GM23338 (cell line): ENCODE results near the gene ARID1B. TPM values are rescaled to one million over a fixed set of nuclear protein-coding genes. Genes with fewer than 3 reads are reported as not detected.

ENCODE experiments used
- ATAC-seq: fragments of 200-7000 bp; cut with Tn5 transposase; 3 replicates; pipeline ENCODE4 v1.9.1; 2020
- DNase-seq: peaks from one replicate; pipeline ENCODE4 v3.0.0-alpha.2; 2015; ENCODE audit warnings: low spot score
- H2AFZ ChIP-seq: fragments of 200-600 bp; sonication (generic); 2 replicates; pipeline ENCODE4 v1.8.0; 2016; ENCODE audit warnings: antibody characterized with exemption, mild to moderate bottlenecking, moderate library complexity
- H3F3A ChIP-seq: fragments of 200-600 bp; sonication (generic); replicated peaks from 2 replicates; pipeline ENCODE4 v1.8.0; 2017; ENCODE audit warnings: antibody characterized with exemption, mixed run types, low read depth
- H3K27ac ChIP-seq: fragments of 200-600 bp; sonication (generic); 2 replicates; pipeline ENCODE4 v1.6.1; 2016; ENCODE audit warnings: low read depth
- H3K27me3 ChIP-seq: fragments of 200-600 bp; sonication (generic); 2 replicates; pipeline ENCODE4 v1.8.0; 2016; ENCODE audit warnings: mild to moderate bottlenecking, mixed run types, moderate library complexity; ENCODE audit not compliant: insufficient read depth
- H3K36me3 ChIP-seq: fragments of 200-600 bp; sonication (generic); 2 replicates; pipeline ENCODE4 v1.8.0; 2016; ENCODE audit warnings: mild to moderate bottlenecking; ENCODE audit not compliant: insufficient read depth
- H3K4me1 ChIP-seq: fragments of 200-600 bp; sonication (generic); 2 replicates; pipeline ENCODE4 v1.8.0; 2016; ENCODE audit warnings: mild to moderate bottlenecking, moderate library complexity; ENCODE audit not compliant: insufficient read depth
- H3K4me2 ChIP-seq: fragments of 200-600 bp; sonication (generic); 2 replicates; pipeline ENCODE4 v1.7.1; 2017; ENCODE audit warnings: mixed run types
- H3K4me3 ChIP-seq: fragments of 200-600 bp; sonication (generic); 2 replicates; pipeline ENCODE4 v1.6.1; 2016; ENCODE audit warnings: mixed run types
- H3K79me2 ChIP-seq: fragments of 200-600 bp; sonication (generic); replicated peaks from 2 replicates; pipeline ENCODE4 v1.8.0; 2017; ENCODE audit warnings: mild to moderate bottlenecking; ENCODE audit not compliant: insufficient read depth
- H3K9me2 ChIP-seq: fragments of 200-600 bp; sonication (generic); 2 replicates; pipeline ENCODE4 v1.8.0; 2017; ENCODE audit not compliant: insufficient read depth
- H4K20me1 ChIP-seq: fragments of 200-600 bp; sonication (generic); replicated peaks from 2 replicates; pipeline ENCODE4 v1.8.0; 2017; ENCODE audit warnings: mild to moderate bottlenecking; ENCODE audit not compliant: insufficient read depth
- H3K27ac Mint-ChIP-seq: 2 replicates; pipeline ENCODE4 v1.8.0; 2020; ENCODE audit warnings: inconsistent platforms, mild to moderate bottlenecking, moderate library complexity, mixed read lengths
- H3K27me3 Mint-ChIP-seq: 3 replicates; pipeline ENCODE4 v1.8.0; 2022; ENCODE audit warnings: low read depth, mild to moderate bottlenecking, moderate library complexity, mixed read lengths, inconsistent platforms; ENCODE audit not compliant: insufficient read depth, poor library complexity
- H3K36me3 Mint-ChIP-seq: 3 replicates; pipeline ENCODE4 v1.8.0; 2021; ENCODE audit warnings: low read depth, mild to moderate bottlenecking, inconsistent platforms, moderate library complexity, mixed read lengths
- H3K4me1 Mint-ChIP-seq: 3 replicates; pipeline ENCODE4 v1.8.0; 2020; ENCODE audit warnings: mild to moderate bottlenecking, inconsistent platforms, mixed read lengths
- H3K4me3 Mint-ChIP-seq: 3 replicates; pipeline ENCODE4 v1.8.0; 2021; ENCODE audit warnings: moderate library complexity, mild to moderate bottlenecking, inconsistent platforms, mixed read lengths
- H3K9me3 Mint-ChIP-seq: 3 replicates; pipeline ENCODE4 v1.8.0; 2020; ENCODE audit warnings: moderate library complexity, mild to moderate bottlenecking, inconsistent platforms, mixed read lengths
- CREB1 ChIP-seq: fragments of 250-450 bp; sonication (Bioruptor Pico); IDR thresholded peaks from 2 replicates; pipeline ENCODE4 v1.5.0; 2020; ENCODE audit warnings: low read depth, mild to moderate bottlenecking, moderate library complexity
- CTCF ChIP-seq, 2 experiments: fragments of 200-600 bp in 1 of 2; sonication (generic) in 1 of 2; conservative IDR thresholded peaks; 2 replicates each; pipeline versions ENCODE4 v1.5.1 to v1.6.1; 2016 to 2017; ENCODE audit warnings: antibody characterized with exemption in 2 of 2, low read depth in 2 of 2, mild to moderate bottlenecking in 2 of 2, moderate library complexity in 1 of 2
- EZH2 ChIP-seq: fragments of 200-600 bp; sonication (generic); IDR thresholded peaks from one replicate; pipeline ENCODE4 v1.8.0; 2017; ENCODE audit warnings: antibody characterized with exemption, mild to moderate bottlenecking, low read depth; ENCODE audit not compliant: unreplicated experiment
- EZH2phosphoT487 ChIP-seq: fragments of 200-600 bp; sonication (generic); IDR thresholded peaks from one replicate; pipeline ENCODE4 v1.8.1; 2018; ENCODE audit warnings: antibody characterized with exemption; ENCODE audit not compliant: unreplicated experiment
- JUNB ChIP-seq: IDR thresholded peaks from one replicate; pipeline ENCODE4 v1.6.1; 2016; ENCODE audit warnings: antibody characterized with exemption; ENCODE audit not compliant: unreplicated experiment
- NANOG ChIP-seq: IDR thresholded peaks from 2 replicates; pipeline ENCODE4 v1.6.1; 2016; ENCODE audit warnings: antibody characterized with exemption, borderline replicate concordance
- POLR2AphosphoS5 ChIP-seq: IDR thresholded peaks from 2 replicates; pipeline ENCODE4 v1.6.1; 2016; ENCODE audit warnings: antibody characterized with exemption, low read depth
- STAT1 ChIP-seq: IDR thresholded peaks from one replicate; pipeline ENCODE4 v1.6.1; 2016; ENCODE audit warnings: antibody characterized with exemption; ENCODE audit not compliant: unreplicated experiment
- ZNF114 ChIP-seq: fragments of 250-450 bp; sonication (Bioruptor Pico); IDR thresholded peaks from 2 replicates; pipeline ENCODE4 v1.5.0; 2020; ENCODE audit warnings: mild to moderate bottlenecking, moderate library complexity
- ZNF331 ChIP-seq: fragments of 250-450 bp; sonication (Bioruptor Pico); IDR thresholded peaks from 2 replicates; pipeline ENCODE4 v1.5.0; 2020; ENCODE audit warnings: low read depth, mild to moderate bottlenecking, moderate library complexity
- polyA plus RNA-seq: library from polyadenylated mRNA; unstranded; fragments of >200 nt; fragmentation: Nextera tagmentation; extraction: Ambion mirVana; gene quantifications from 2 replicates; pipeline ENCODE4 v1.2.1, GENCODE V29; 2016
- total RNA-seq: library from RNA; depleted of rRNA; stranded (reverse); fragments of >200 nt; shearing (Covaris generic); gene quantifications from 2 replicates; pipeline ENCODE4 v1.2.3, GENCODE V29; 2014
- TF ChIP-seq, protein P1 (sequence below): IDR thresholded peaks from 2 replicates; pipeline ENCODE4 v1.6.1; 2016; ENCODE audit warnings: antibody characterized with exemption
- TF ChIP-seq, protein P2 (sequence below): IDR thresholded peaks from one replicate; pipeline ENCODE4 v1.6.1; 2018; ENCODE audit warnings: antibody characterized with exemption; ENCODE audit not compliant: unreplicated experiment
- TF ChIP-seq, protein P3 (sequence below): fragments of 250-450 bp; sonication (Bioruptor Pico); IDR thresholded peaks from 2 replicates; pipeline ENCODE4 v1.5.0; 2020; ENCODE audit warnings: mild to moderate bottlenecking, moderate library complexity

Gene ARID1B
- total and polyA plus RNA-seq, 2 experiments from 2014 or later, result 59.3 to 72.2 TPM

DNA sequence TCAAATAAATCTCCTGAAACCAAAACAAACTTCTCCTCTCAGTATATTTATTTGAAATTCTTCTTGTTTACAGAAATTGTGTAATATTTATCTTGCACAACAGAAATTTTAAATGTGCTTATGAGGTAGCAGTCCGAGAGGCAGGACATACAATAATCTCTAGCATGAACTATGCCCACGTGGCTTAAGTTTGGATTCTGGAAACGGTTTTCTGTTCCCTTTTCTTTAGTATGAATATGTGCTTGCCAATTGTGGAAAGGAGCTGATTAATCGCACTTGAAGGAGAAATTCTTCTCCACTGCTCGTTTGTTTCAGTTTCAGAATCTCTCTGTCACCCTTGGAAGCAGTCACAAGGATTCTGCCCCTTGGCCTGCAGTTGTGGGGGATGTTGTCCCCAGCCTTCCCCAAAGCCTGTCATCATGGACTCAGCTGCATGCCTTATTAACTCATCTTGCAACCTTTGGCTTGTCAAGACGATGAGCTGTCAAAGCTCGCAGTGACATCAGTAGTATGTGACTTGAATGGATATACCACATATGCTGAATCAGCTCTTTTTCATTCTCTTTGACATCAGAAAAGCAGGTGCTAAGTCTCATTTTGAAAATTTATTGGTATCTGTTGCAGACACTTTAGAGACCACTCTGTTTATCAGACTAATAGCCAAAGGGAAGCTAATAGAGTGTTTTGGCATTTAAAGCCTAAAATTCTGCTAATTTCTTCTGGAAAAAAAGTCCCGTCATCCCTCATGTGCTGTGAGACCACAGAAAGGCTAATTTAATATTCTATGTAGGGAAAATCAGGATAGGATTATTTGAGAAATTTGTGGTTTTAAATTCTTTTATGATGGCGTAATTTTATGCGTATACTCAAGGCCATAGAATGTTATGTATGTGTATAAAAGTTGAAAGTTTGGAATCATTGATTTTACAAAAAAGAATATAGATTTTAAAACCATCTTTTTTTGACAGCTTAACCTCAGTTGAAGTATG lies 186.8 kb downstream of the ARID1B start:
- Histone ChIP-seq H3K79me2 (peaks cover 100% of the 10 kb centered on the region), H3K4me1 (peaks cover 66% of the 10 kb centered on the region), H4K20me1 (no peaks in the 10 kb centered on the region), H3F3A (no peaks in the 10 kb centered on the region), H3K27me3 (no peaks in the 10 kb centered on the region), H3K36me3 (no peaks in the 10 kb centered on the region), H2AFZ (no peak overlapping the region), H3K4me2 (peak overlapping the region; percentile 45), H3K4me3 (no peak overlapping the region), H3K27ac (no peak overlapping the region), H3K9me2 (no peaks in the 10 kb centered on the region)
- TF ChIP-seq POLR2AphosphoS5 (no peak), JUNB (no peak), STAT1 (no peak), CREB1 (CRISPR knock-in tag) (no peak), CTCF (conservative IDR thresholded peaks at IDR 0.05; ENCODE audit: low read depth in 2 of 2) (no peak), EZH2 (no peak), NANOG (no peak), ZNF114 (no peak), ZNF331 (CRISPR knock-in tag) (no peak), EZH2phosphoT487 (no peak)
- TF ChIP-seq, protein P1, sequence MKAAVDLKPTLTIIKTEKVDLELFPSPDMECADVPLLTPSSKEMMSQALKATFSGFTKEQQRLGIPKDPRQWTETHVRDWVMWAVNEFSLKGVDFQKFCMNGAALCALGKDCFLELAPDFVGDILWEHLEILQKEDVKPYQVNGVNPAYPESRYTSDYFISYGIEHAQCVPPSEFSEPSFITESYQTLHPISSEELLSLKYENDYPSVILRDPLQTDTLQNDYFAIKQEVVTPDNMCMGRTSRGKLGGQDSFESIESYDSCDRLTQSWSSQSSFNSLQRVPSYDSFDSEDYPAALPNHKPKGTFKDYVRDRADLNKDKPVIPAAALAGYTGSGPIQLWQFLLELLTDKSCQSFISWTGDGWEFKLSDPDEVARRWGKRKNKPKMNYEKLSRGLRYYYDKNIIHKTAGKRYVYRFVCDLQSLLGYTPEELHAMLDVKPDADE, result no peak
- TF ChIP-seq, protein P2, sequence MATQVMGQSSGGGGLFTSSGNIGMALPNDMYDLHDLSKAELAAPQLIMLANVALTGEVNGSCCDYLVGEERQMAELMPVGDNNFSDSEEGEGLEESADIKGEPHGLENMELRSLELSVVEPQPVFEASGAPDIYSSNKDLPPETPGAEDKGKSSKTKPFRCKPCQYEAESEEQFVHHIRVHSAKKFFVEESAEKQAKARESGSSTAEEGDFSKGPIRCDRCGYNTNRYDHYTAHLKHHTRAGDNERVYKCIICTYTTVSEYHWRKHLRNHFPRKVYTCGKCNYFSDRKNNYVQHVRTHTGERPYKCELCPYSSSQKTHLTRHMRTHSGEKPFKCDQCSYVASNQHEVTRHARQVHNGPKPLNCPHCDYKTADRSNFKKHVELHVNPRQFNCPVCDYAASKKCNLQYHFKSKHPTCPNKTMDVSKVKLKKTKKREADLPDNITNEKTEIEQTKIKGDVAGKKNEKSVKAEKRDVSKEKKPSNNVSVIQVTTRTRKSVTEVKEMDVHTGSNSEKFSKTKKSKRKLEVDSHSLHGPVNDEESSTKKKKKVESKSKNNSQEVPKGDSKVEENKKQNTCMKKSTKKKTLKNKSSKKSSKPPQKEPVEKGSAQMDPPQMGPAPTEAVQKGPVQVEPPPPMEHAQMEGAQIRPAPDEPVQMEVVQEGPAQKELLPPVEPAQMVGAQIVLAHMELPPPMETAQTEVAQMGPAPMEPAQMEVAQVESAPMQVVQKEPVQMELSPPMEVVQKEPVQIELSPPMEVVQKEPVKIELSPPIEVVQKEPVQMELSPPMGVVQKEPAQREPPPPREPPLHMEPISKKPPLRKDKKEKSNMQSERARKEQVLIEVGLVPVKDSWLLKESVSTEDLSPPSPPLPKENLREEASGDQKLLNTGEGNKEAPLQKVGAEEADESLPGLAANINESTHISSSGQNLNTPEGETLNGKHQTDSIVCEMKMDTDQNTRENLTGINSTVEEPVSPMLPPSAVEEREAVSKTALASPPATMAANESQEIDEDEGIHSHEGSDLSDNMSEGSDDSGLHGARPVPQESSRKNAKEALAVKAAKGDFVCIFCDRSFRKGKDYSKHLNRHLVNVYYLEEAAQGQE, result no peak
- TF ChIP-seq, protein P3, sequence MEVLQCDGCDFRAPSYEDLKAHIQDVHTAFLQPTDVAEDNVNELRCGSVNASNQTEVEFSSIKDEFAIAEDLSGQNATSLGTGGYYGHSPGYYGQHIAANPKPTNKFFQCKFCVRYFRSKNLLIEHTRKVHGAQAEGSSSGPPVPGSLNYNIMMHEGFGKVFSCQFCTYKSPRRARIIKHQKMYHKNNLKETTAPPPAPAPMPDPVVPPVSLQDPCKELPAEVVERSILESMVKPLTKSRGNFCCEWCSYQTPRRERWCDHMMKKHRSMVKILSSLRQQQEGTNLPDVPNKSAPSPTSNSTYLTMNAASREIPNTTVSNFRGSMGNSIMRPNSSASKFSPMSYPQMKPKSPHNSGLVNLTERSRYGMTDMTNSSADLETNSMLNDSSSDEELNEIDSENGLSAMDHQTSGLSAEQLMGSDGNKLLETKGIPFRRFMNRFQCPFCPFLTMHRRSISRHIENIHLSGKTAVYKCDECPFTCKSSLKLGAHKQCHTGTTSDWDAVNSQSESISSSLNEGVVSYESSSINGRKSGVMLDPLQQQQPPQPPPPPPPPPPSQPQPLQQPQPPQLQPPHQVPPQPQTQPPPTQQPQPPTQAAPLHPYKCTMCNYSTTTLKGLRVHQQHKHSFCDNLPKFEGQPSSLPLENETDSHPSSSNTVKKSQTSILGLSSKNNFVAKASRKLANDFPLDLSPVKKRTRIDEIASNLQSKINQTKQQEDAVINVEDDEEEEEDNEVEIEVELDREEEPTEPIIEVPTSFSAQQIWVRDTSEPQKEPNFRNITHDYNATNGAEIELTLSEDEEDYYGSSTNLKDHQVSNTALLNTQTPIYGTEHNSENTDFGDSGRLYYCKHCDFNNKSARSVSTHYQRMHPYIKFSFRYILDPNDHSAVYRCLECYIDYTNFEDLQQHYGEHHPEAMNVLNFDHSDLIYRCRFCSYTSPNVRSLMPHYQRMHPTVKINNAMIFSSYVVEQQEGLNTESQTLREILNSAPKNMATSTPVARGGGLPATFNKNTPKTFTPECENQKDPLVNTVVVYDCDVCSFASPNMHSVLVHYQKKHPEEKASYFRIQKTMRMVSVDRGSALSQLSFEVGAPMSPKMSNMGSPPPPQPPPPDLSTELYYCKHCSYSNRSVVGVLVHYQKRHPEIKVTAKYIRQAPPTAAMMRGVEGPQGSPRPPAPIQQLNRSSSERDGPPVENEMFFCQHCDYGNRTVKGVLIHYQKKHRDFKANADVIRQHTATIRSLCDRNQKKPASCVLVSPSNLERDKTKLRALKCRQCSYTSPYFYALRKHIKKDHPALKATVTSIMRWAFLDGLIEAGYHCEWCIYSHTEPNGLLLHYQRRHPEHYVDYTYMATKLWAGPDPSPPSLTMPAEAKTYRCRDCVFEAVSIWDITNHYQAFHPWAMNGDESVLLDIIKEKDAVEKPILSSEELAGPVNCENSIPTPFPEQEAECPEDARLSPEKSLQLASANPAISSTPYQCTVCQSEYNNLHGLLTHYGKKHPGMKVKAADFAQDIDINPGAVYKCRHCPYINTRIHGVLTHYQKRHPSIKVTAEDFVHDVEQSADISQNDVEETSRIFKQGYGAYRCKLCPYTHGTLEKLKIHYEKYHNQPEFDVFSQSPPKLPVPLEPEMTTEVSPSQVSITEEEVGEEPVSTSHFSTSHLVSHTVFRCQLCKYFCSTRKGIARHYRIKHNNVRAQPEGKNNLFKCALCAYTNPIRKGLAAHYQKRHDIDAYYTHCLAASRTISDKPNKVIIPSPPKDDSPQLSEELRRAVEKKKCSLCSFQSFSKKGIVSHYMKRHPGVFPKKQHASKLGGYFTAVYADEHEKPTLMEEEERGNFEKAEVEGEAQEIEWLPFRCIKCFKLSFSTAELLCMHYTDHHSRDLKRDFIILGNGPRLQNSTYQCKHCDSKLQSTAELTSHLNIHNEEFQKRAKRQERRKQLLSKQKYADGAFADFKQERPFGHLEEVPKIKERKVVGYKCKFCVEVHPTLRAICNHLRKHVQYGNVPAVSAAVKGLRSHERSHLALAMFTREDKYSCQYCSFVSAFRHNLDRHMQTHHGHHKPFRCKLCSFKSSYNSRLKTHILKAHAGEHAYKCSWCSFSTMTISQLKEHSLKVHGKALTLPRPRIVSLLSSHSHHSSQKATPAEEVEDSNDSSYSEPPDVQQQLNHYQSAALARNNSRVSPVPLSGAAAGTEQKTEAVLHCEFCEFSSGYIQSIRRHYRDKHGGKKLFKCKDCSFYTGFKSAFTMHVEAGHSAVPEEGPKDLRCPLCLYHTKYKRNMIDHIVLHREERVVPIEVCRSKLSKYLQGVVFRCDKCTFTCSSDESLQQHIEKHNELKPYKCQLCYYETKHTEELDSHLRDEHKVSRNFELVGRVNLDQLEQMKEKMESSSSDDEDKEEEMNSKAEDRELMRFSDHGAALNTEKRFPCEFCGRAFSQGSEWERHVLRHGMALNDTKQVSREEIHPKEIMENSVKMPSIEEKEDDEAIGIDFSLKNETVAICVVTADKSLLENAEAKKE, result no peak
- H3K4me1 Mint-ChIP-seq, result peaks cover 58% of the 10 kb centered on the region
- no peak overlapping the region for H3K4me3 Mint-ChIP-seq
- H3K9me3 Mint-ChIP-seq, result no peaks in the 10 kb centered on the region
- H3K27ac Mint-ChIP-seq, result no peak overlapping the region
- no peak for ATAC-seq
- H3K27me3 Mint-ChIP-seq, result peaks cover 12% of the 10 kb centered on the region
- no peak for DNase-seq
- H3K36me3 Mint-ChIP-seq, result no peaks in the 10 kb centered on the region
